Transverse colon (tissue), 3 donors: Measurements from ENCODE around the gene VPS51.

Source experiments
- EP300 ChIP-seq: sonication (generic); formaldehyde crosslinking; IDR thresholded peaks from one replicate; pipeline ENCODE4 v1.6.1; 2017; ENCODE audit warnings: antibody characterized with exemption, low read depth
- POLR2A ChIP-seq: fragments of 450-650 bp; IDR thresholded peaks from one replicate; pipeline ENCODE4 v1.6.1; 2016; ENCODE audit warnings: antibody characterized with exemption, mild to moderate bottlenecking, moderate library complexity
- TF ChIP-seq, protein P1 (sequence below), 5 experiments: fragments of 200-600 bp in 3 of 5; fragments of 450-650 bp in 2 of 5; sonication (generic) in 3 of 5; IDR thresholded peaks; 1 replicate in 2 of 5; 2 replicates in 3 of 5; pipeline ENCODE4 v1.5.1; 2016 to 2017; ENCODE audit warnings: antibody characterized with exemption in 5 of 5, inconsistent platforms in 3 of 5, mild to moderate bottlenecking in 2 of 5, moderate library complexity in 1 of 5

DNA sequence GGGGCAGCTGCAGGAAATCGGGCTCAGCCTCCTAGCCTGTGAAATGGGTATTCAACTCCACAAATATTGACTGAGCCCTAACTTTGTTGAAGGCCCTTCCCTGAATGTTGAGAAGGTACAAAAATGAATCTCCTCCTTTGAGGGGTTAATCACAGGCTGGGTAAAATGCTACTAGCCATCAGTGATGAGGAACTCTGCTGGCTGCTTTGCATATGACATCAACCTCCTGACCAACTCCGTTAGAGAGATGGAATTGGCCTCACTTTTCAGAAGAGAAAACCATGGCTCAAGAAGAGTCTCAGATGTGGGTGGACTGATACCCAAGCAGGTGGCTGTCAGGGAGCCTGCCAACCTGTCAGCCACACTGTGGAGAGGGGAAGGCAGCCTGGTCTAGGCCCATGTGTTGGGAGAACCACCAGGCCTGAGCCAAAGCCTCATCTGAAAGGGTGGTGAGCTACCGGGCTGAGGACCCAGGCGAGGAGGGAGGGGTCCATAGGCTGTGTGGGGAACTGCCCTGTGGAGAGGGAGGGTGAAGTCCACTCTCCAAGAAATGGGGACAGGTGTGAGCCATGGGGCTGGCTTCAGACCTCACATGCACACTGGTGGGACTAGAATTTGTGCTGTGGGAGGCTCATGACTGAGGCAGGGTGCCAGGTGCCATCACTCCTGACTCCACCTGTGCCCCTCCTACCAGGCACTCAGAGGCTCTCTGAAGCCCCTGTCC lies 23.9 kb upstream of the VPS51 start:
- TF ChIP-seq, protein P1, sequence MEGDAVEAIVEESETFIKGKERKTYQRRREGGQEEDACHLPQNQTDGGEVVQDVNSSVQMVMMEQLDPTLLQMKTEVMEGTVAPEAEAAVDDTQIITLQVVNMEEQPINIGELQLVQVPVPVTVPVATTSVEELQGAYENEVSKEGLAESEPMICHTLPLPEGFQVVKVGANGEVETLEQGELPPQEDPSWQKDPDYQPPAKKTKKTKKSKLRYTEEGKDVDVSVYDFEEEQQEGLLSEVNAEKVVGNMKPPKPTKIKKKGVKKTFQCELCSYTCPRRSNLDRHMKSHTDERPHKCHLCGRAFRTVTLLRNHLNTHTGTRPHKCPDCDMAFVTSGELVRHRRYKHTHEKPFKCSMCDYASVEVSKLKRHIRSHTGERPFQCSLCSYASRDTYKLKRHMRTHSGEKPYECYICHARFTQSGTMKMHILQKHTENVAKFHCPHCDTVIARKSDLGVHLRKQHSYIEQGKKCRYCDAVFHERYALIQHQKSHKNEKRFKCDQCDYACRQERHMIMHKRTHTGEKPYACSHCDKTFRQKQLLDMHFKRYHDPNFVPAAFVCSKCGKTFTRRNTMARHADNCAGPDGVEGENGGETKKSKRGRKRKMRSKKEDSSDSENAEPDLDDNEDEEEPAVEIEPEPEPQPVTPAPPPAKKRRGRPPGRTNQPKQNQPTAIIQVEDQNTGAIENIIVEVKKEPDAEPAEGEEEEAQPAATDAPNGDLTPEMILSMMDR (IDR thresholded peaks at IDR 0.05) = no peak
- TF ChIP-seq POLR2A (no peak), EP300 (no peak)
